GM12801 (cell line): ENCODE data around the gene STIM2.

Source experiments
- CTCF ChIP-seq: IDR thresholded peaks from one replicate; pipeline ENCODE4 v1.5.1; 2011; ENCODE audit warnings: control low read depth; ENCODE audit not compliant: insufficient read length; ENCODE audit errors: extremely low read depth

Gene STIM2

GRCh38 chr4:26860157-26860921, at the start of gene STIM2:
STIM2 (plus strand) TSS chr4:26860841.
- no peak for TF ChIP-seq CTCF

- no peak for TF ChIP-seq CTCF
Measured at GRCh38 chr4:26812049-26812714, 48.5 kb upstream of the STIM2 start.

GRCh38 chr4:26813698-26814097, 46.9 kb upstream of the STIM2 start:
- TF ChIP-seq CTCF: no peak

GRCh38 chr4:26815199-26815598, 45.4 kb upstream of the STIM2 start:
- no peak for TF ChIP-seq CTCF

- no peak for TF ChIP-seq CTCF
Measured at GRCh38 chr4:26815706-26816105, 44.9 kb upstream of the STIM2 start.

GRCh38 chr4:26819026-26819425, 41.6 kb upstream of the STIM2 start:
- TF ChIP-seq CTCF: no peak

GRCh38 chr4:26819478-26820095, 41.1 kb upstream of the STIM2 start:
- no peak for TF ChIP-seq CTCF
